HG03095 (cell line): Measurements from ENCODE around the gene SYCE1.

Source experiments
- ATAC-seq: cut with Tn5 transposase; IDR thresholded peaks from one replicate; pipeline ENCODE4 v1.9.1; 2021; ENCODE audit warnings: moderate library complexity; ENCODE audit not compliant: unreplicated experiment

SYCE1 gene

GRCh38 chr10:133516057-133516456, 49.3 kb downstream of the SYCE1 start:
- no peak for ATAC-seq

DNA sequence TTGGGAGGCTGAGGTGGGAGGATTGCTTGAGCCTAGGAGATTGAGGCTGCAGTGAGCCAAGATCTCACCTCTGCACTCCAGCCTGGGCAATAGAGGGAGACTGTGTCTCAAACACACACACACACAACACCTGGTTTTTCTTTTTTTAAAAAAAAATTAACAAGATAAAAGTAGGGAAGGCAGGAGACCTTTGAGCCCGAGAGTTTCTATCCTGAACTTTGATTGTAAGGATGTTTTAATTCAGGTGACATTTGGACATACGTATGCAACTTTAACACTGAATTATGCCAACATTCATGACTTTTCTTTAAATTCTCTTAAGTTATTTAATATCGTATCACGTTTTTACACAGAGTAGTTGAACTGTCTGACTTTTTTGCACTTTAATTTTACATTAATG, 49.9 kb downstream of the SYCE1 start:
- no peak for ATAC-seq

GRCh38 chr10:133511907-133512528, 53.4 kb downstream of the SYCE1 start:
- ATAC-seq = no peak

GRCh38 chr10:133511408-133511807, 54.0 kb downstream of the SYCE1 start:
- ATAC-seq = no peak

DNA sequence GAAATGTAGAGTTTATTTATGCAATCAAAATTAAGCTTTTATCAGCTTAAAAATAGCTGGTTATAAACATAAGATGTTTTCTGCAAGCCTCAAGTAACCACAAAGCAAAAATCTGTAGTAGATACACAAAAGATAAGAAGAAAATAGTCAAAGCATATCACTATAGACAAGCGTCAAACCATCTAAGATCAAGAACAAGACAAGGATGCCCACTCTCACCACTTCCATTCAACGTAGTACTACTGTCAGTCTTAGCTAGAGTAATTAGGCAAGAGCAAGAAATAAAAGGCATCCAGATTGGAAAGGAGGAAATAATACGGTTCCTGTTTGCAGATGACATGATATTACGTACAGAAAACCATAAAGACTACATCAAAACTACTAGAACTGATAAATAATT, 55.7 kb downstream of the SYCE1 start:
- no peak for ATAC-seq
